Measurements from ENCODE around the gene ARID1B. TPM values are rescaled to one million over a fixed set of nuclear protein-coding genes. Genes with fewer than 3 reads are reported as not detected.

The ARID1B gene
- total and polyA plus RNA-seq, 2 of the 4 experiments (the other 2 are of a cell fraction), result 14.5 to 20.1 TPM

DNA sequence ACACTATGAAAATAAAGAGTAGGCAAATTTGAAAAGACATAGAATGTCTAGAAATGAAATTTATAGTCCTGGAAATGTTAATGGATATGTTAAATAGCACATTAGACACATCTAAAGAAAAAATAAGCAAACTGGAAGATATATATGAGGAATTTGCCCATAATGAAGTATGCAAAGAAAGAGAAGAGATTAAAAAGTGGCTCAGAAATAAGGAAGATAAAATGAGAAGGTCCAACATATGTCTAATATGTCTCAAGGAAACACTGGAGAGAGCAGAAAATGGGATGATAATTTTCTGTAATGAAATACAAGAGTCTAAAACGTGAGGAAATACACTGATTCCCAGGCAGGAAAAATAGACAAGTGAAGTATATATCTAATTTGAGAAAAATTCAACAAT is 36.6 kb upstream of the ARID1B start:
- H2AFZ ChIP-seq (replicated peaks; ENCODE audit: low read length, poor library complexity), result no peak overlapping the region
- CTCF ChIA-PET, result no interaction called here
- TF ChIP-seq BHLHE40 (IDR thresholded peaks at IDR 0.05; ENCODE audit: low read depth, low read length), result no peak
- TF ChIP-seq POLR2A (IDR thresholded peaks at IDR 0.05; ENCODE audit: low read depth, low read length), result no peak
- no peak for TF ChIP-seq RCOR1 (IDR thresholded peaks at IDR 0.05; ENCODE audit: insufficient replicate concordance, low read length)
- no peak for TF ChIP-seq CEBPB (IDR thresholded peaks at IDR 0.05; ENCODE audit: low read depth, low read length)
- no peak for TF ChIP-seq FOS (IDR thresholded peaks at IDR 0.05; ENCODE audit: low read depth, low read length)
- TF ChIP-seq, protein P1, sequence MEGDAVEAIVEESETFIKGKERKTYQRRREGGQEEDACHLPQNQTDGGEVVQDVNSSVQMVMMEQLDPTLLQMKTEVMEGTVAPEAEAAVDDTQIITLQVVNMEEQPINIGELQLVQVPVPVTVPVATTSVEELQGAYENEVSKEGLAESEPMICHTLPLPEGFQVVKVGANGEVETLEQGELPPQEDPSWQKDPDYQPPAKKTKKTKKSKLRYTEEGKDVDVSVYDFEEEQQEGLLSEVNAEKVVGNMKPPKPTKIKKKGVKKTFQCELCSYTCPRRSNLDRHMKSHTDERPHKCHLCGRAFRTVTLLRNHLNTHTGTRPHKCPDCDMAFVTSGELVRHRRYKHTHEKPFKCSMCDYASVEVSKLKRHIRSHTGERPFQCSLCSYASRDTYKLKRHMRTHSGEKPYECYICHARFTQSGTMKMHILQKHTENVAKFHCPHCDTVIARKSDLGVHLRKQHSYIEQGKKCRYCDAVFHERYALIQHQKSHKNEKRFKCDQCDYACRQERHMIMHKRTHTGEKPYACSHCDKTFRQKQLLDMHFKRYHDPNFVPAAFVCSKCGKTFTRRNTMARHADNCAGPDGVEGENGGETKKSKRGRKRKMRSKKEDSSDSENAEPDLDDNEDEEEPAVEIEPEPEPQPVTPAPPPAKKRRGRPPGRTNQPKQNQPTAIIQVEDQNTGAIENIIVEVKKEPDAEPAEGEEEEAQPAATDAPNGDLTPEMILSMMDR (conservative IDR thresholded peaks at IDR 0.05; ENCODE audit: low read depth, low read length), result no peak
- no peak for TF ChIP-seq MAZ (IDR thresholded peaks at IDR 0.05; ENCODE audit: borderline replicate concordance, low read depth, low read length)
- TF ChIP-seq, protein P2, sequence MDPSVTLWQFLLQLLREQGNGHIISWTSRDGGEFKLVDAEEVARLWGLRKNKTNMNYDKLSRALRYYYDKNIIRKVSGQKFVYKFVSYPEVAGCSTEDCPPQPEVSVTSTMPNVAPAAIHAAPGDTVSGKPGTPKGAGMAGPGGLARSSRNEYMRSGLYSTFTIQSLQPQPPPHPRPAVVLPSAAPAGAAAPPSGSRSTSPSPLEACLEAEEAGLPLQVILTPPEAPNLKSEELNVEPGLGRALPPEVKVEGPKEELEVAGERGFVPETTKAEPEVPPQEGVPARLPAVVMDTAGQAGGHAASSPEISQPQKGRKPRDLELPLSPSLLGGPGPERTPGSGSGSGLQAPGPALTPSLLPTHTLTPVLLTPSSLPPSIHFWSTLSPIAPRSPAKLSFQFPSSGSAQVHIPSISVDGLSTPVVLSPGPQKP (IDR thresholded peaks at IDR 0.05; ENCODE audit: borderline replicate concordance, low read depth, low read length), result no peak
- no peak for TF ChIP-seq RAD21 (IDR thresholded peaks at IDR 0.05; ENCODE audit: low read length)
- no peak for TF ChIP-seq MXI1 (IDR thresholded peaks at IDR 0.05; ENCODE audit: borderline replicate concordance, low read depth, low read length)
- TF ChIP-seq MAFK (IDR thresholded peaks at IDR 0.05; ENCODE audit: low read depth, low read length), result no peak
- no peak for TF ChIP-seq SMC3 (IDR thresholded peaks at IDR 0.05; ENCODE audit: low read depth, low read length)
- no peak for TF ChIP-seq RFX5 (IDR thresholded peaks at IDR 0.05; ENCODE audit: low read depth, low read length)
- TF ChIP-seq NFE2L2 (IDR thresholded peaks at IDR 0.05; ENCODE audit: low read depth, low read length), result no peak
- TF ChIP-seq, protein P3, sequence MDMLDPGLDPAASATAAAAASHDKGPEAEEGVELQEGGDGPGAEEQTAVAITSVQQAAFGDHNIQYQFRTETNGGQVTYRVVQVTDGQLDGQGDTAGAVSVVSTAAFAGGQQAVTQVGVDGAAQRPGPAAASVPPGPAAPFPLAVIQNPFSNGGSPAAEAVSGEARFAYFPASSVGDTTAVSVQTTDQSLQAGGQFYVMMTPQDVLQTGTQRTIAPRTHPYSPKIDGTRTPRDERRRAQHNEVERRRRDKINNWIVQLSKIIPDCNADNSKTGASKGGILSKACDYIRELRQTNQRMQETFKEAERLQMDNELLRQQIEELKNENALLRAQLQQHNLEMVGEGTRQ (IDR thresholded peaks at IDR 0.05; ENCODE audit: low read depth, low read length), result no peak
- TF ChIP-seq CHD1 (IDR thresholded peaks at IDR 0.05; ENCODE audit: low read depth, low read length), result no peak
- H4K20me1 ChIP-seq (ENCODE audit: insufficient read depth, low read length), result no peaks in the 10 kb centered on the region
- no peaks in the 10 kb centered on the region for H3K79me1 ChIP-seq (ENCODE audit: low read depth in 1 of 2, low read length in 2 of 2)
- POLR2A ChIA-PET (ENCODE audit: unreplicated experiment), result no interaction called here
- no peak overlapping the region for H3K56ac ChIP-seq (ENCODE audit: extremely low read depth, insufficient read depth, low read length)
- no peaks in the 10 kb centered on the region for H3K9me1 ChIP-seq (ENCODE audit: insufficient read depth, low read length)
- no peak overlapping the region for H4K8ac ChIP-seq (ENCODE audit: low read depth in 2 of 2, low read length in 2 of 2)
- no peak overlapping the region for H3K4me3 ChIP-seq (ENCODE audit: insufficient read depth, low read depth, low read length)
- H2BK20ac ChIP-seq (ENCODE audit: low read depth, low read length), result no peak overlapping the region
- H4K91ac ChIP-seq (ENCODE audit: insufficient read depth, low read depth, low read length), result no peak overlapping the region
- no peaks in the 10 kb centered on the region for H3K36me3 ChIP-seq (ENCODE audit: control insufficient read depth, insufficient read depth, low read length)
- no peak overlapping the region for H2BK15ac ChIP-seq (ENCODE audit: low read depth, low read length)
- no CpG with 5 or more reads among the region's 1 CpG for WGBS, 2 experiments (ENCODE audit: extremely low coverage in 2 of 2, insufficient read length in 1 of 2)
- no peaks in the 10 kb centered on the region for H3K4me1 ChIP-seq (ENCODE audit: control insufficient read depth, insufficient read depth, low read length)
- H4K5ac ChIP-seq (ENCODE audit: low read depth, low read length), result no peak overlapping the region
- no peak overlapping the region for H2AK5ac ChIP-seq (ENCODE audit: low read depth, low read length)
- no peak overlapping the region for H3K9ac ChIP-seq (ENCODE audit: low read depth, low read length)
- no TSS peak for BruUV-seq (replicated peaks)
- H3K4me2 ChIP-seq (ENCODE audit: low read depth, low read length), result no peak overlapping the region
- intact Hi-C loops (cut with micrococcal nuclease) (no loop called here), dilution Hi-C loops (cut with HindIII; ENCODE audit: low sequenced_read_pairs, unreplicated experiment) (no loop called here), in situ Hi-C loops (cut with MboI; ENCODE audit: low sequenced_read_pairs) (no loop called here)
- H3K27ac ChIP-seq (ENCODE audit: insufficient read depth, low read length), result no peak overlapping the region
- H3K9me3 ChIP-seq (ENCODE audit: control insufficient read depth, insufficient read depth, low read length), result peaks cover 2% of the 10 kb centered on the region; the same call in 1 of the 2 replicates
- H2BK120ac ChIP-seq (ENCODE audit: low read depth, low read length), result no peak overlapping the region
- H3K14ac ChIP-seq (replicated peaks; ENCODE audit: low read depth, low read length), result no peak overlapping the region
- ATAC-seq (ENCODE audit: low read depth) (no peak), DNase-seq (no peak)
- no peak overlapping the region for H3K23ac ChIP-seq (ENCODE audit: low read depth, low read length)
- H2AK9ac ChIP-seq (replicated peaks; ENCODE audit: low read depth, low read length, poor library complexity), result no peak overlapping the region
- H2BK5ac ChIP-seq (ENCODE audit: low read depth, low read length, poor library complexity, severe bottlenecking), result no peak overlapping the region
- no peak overlapping the region for H3K18ac ChIP-seq (ENCODE audit: low read depth, low read length)
- no peak overlapping the region for H3K4ac ChIP-seq (ENCODE audit: low read depth, low read length)
- H3K27me3 ChIP-seq (ENCODE audit: control insufficient read depth, insufficient read depth, low read length), result no peaks in the 10 kb centered on the region

Data from IMR-90 (cell line).